Osteoblast (primary cell): ENCODE data around the gene INPP5A. TPM values are rescaled to one million over a fixed set of nuclear protein-coding genes. Genes with fewer than 3 reads are reported as not detected.

Experiments
- DNase-seq: peaks from one replicate; pipeline ENCODE4 v3.0.0; 2011; ENCODE audit warnings: low spot score, mixed read lengths; ENCODE audit not compliant: insufficient read length; ENCODE audit errors: missing footprints
- H2AFZ ChIP-seq: 2 replicates; pipeline ENCODE4 v1.6.0; 2011; ENCODE audit warnings: mild to moderate bottlenecking, low read length
- H3K27ac ChIP-seq: 2 replicates; pipeline ENCODE4 v1.5.1; 2011; ENCODE audit warnings: mild to moderate bottlenecking, low read depth, low read length, moderate library complexity
- H3K27me3 ChIP-seq: 2 replicates; pipeline ENCODE4 v1.6.0; 2012; ENCODE audit warnings: mild to moderate bottlenecking, control low read depth, inconsistent platforms, low read length, moderate library complexity; ENCODE audit not compliant: insufficient read depth
- H3K36me3 ChIP-seq: 2 replicates; pipeline ENCODE4 v1.5.1; 2011; ENCODE audit warnings: mild to moderate bottlenecking, low read length, control low read depth, moderate library complexity; ENCODE audit not compliant: insufficient read depth
- H3K4me1 ChIP-seq: 2 replicates; pipeline ENCODE4 v1.5.1; 2011; ENCODE audit warnings: mild to moderate bottlenecking, low read length, control low read depth, moderate library complexity; ENCODE audit not compliant: insufficient read depth
- H3K4me2 ChIP-seq: 2 replicates; pipeline ENCODE4 v1.6.0; 2011; ENCODE audit warnings: mild to moderate bottlenecking, low read length; ENCODE audit not compliant: insufficient read depth
- H3K4me3 ChIP-seq: fragments of 200-600 bp; sonication (generic); 3 replicates; pipeline ENCODE4 v1.5.1; 2012; ENCODE audit warnings: mild to moderate bottlenecking, low read length, inconsistent platforms; ENCODE audit not compliant: insufficient read depth
- H3K79me2 ChIP-seq: 2 replicates; pipeline ENCODE4 v1.6.0; 2012; ENCODE audit warnings: mild to moderate bottlenecking, low read length, control low read depth, inconsistent platforms; ENCODE audit not compliant: insufficient read depth
- H3K9me3 ChIP-seq: 2 replicates; pipeline ENCODE4 v1.5.1; 2011; ENCODE audit warnings: low read depth, low read length, control low read depth
- H4K20me1 ChIP-seq: 2 replicates; pipeline ENCODE4 v1.6.0; 2012; ENCODE audit warnings: mild to moderate bottlenecking, low read length, control low read depth; ENCODE audit not compliant: insufficient read depth
- total RNA-seq: library from RNA; depleted of rRNA; stranded (reverse); fragments of >200 nt; gene quantifications from 2 replicates; pipeline ENCODE4 v1.2.3, GENCODE V29; 2012
- TF ChIP-seq, protein P1 (sequence below): IDR thresholded peaks from 2 replicates; pipeline ENCODE4 v1.5.1; 2011; ENCODE audit warnings: mild to moderate bottlenecking, low read depth, low read length, moderate library complexity; ENCODE audit errors: extremely low read depth

The INPP5A gene
- total RNA-seq, 1 donor: 22.8 TPM

DNA sequence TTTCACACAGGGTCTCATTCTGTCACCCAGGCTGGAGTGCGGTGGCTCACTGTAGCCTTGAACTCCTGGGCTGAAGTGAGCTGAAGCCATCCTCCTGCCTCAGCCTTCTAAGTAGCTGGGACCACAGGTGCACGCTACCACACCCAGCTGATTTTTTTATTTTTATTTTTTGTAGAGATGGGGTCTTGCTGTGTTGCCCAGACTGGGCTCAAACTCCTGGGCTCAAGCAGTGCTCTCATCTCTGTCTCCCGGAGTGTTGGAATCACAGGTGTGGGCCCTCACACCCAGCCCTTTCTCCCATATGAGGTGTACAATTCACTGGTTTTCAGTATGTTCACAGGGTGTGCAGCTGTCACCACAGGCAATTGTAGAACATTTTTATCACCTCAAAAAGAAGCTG lies 5.2 kb downstream of the INPP5A start:
- no peak overlapping the region for H3K27ac ChIP-seq
- peaks cover 72% of the 10 kb centered on the region for H4K20me1 ChIP-seq
- DNase-seq: peak; percentile 5
- peaks cover 3% of the 10 kb centered on the region for H3K36me3 ChIP-seq
- no peaks in the 10 kb centered on the region for H3K9me3 ChIP-seq
- H3K4me2 ChIP-seq: no peak overlapping the region
- H3K27me3 ChIP-seq: no peaks in the 10 kb centered on the region
- TF ChIP-seq, protein P1, sequence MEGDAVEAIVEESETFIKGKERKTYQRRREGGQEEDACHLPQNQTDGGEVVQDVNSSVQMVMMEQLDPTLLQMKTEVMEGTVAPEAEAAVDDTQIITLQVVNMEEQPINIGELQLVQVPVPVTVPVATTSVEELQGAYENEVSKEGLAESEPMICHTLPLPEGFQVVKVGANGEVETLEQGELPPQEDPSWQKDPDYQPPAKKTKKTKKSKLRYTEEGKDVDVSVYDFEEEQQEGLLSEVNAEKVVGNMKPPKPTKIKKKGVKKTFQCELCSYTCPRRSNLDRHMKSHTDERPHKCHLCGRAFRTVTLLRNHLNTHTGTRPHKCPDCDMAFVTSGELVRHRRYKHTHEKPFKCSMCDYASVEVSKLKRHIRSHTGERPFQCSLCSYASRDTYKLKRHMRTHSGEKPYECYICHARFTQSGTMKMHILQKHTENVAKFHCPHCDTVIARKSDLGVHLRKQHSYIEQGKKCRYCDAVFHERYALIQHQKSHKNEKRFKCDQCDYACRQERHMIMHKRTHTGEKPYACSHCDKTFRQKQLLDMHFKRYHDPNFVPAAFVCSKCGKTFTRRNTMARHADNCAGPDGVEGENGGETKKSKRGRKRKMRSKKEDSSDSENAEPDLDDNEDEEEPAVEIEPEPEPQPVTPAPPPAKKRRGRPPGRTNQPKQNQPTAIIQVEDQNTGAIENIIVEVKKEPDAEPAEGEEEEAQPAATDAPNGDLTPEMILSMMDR: no peak
- H3K79me2 ChIP-seq: peaks cover 85% of the 10 kb centered on the region
- H2AFZ ChIP-seq: no peak overlapping the region
- H3K4me3 ChIP-seq: no peak overlapping the region
- H3K4me1 ChIP-seq: peaks cover 31% of the 10 kb centered on the region

DNA sequence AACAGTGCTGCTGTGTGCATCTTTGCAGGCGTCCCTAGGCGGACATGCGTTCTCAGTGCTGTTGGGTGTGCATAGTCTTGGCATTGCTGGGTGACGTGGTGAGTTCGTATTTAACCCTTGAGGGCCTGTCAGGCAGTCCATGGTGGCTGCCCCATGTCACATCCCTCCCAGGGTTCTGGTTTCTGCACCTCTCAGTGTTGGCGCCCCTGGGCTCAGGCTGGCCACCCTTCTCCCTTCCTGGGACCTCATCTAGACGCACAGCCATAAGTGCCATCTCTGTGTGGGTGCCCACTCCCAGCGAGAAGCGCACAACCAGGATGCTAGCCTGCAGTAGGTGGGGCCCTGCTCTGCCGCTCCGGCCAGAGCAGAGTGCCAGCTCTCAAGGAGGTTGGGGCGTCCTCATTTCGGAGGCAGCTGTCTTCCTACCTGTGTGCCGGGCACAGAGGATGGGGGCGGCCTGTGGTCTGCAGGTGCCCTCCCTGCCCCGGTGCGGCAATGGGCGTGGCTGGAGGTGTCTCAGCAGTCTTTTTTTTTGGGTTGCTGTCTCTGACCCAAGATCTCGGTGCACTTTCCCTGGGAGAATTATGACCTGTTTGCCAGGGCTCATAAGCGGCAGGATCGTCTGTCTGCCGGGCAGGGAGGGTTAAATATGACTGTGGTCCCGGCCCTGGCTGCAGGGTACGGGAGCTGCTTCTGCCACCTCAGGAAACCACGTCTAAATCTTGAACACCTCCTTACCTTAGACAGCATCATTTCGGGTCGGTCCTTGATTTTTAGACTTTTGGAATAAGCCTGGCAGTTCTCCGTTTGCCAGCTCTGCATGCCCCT lies 6.5 kb downstream of the INPP5A start:
- DNase-seq: no peak
- no peak overlapping the region for H3K4me2 ChIP-seq
- H3K27ac ChIP-seq: no peak overlapping the region
- H3K9me3 ChIP-seq: no peaks in the 10 kb centered on the region
- H3K36me3 ChIP-seq: peaks cover 3% of the 10 kb centered on the region
- H3K4me1 ChIP-seq: peaks cover 19% of the 10 kb centered on the region
- no peaks in the 10 kb centered on the region for H3K27me3 ChIP-seq
- peaks cover 75% of the 10 kb centered on the region for H4K20me1 ChIP-seq
- TF ChIP-seq, protein P1: no peak
- H3K79me2 ChIP-seq: peaks cover 85% of the 10 kb centered on the region
- no peak overlapping the region for H2AFZ ChIP-seq
- H3K4me3 ChIP-seq: no peak overlapping the region

DNA sequence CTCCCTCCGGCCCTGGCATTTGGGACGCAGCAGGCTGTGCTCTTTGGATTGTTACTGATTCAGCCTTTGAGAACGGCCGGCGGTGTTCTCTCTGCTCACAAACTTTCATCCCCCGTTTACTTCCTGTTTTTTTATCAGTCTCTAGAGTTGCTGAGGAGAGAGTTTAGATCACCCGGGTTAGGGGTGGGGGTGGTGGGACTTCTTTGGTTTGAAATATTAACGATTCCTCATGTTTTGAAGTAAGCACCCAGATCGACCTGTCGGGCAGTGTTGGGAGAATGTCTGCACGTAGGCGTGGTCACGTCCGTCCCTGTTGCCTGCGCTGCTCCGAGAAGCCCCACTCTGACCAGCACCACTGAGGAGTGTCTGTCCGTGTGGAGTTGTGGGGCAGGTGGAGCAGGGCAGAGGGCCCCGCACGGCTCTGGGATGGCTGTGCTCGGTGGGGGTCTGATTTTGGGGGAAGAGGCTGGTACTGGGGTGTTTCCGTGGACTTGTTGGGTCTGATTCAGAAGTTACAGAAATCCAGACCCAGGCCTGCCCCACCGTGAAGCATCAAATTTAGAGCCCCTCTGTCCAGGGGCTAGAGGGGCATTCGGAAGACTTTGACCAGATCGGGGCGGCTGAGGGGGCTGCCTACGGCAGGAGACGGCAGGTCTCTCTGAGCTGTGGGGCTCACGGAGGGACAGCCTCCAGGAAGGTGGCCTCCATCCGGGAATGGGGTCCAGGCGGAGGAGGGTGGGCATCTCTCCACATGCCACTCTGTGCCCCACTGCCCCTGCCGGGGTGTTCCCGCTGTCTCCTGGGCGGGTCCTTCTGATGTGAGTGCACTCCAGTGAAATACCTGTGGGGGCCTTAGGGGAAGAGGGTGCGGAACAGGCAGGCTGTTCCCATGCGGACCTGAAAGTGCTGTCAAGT lies 7.4 kb downstream of the INPP5A start:
- H2AFZ ChIP-seq: no peak overlapping the region
- peaks cover 3% of the 10 kb centered on the region for H3K36me3 ChIP-seq
- H3K9me3 ChIP-seq: no peaks in the 10 kb centered on the region
- no peaks in the 10 kb centered on the region for H3K27me3 ChIP-seq
- DNase-seq: no peak
- H3K27ac ChIP-seq: no peak overlapping the region
- H3K4me3 ChIP-seq: no peak overlapping the region
- peaks cover 90% of the 10 kb centered on the region for H3K79me2 ChIP-seq
- H3K4me1 ChIP-seq: peaks cover 11% of the 10 kb centered on the region
- H3K4me2 ChIP-seq: no peak overlapping the region
- TF ChIP-seq, protein P1: no peak
- peaks cover 81% of the 10 kb centered on the region for H4K20me1 ChIP-seq
